Psoas muscle (tissue), 8 donors: ENCODE results near the gene FOXP1. TPM values are rescaled to one million over a fixed set of nuclear protein-coding genes. Genes with fewer than 3 reads are reported as not detected.

ENCODE experiments used
- ATAC-seq, 4 donors: fragments of 200-7000 bp; cut with Tn5 transposase; one replicate each; pipeline ENCODE4 v1.9.1; 2020; ENCODE audit warnings: moderate library complexity in 3 of 4, mild to moderate bottlenecking in 2 of 4
- DNase-seq, 2 donors: peaks; one replicate each; pipeline ENCODE4 v3.0.0-alpha.2; 2020
- H3K27ac ChIP-seq: fragments of 200-600 bp; one replicate; pipeline ENCODE4 v1.8.0; 2022
- H3K27me3 ChIP-seq, 3 donors: fragments of 200-600 bp in 1 of 3; one replicate each; pipeline versions ENCODE4 v1.6.1 to v1.8.0; 2013 to 2022; ENCODE audit warnings: low read length in 2 of 3, mild to moderate bottlenecking in 2 of 3, moderate library complexity in 1 of 3; ENCODE audit not compliant: insufficient read depth in 3 of 3
- H3K36me3 ChIP-seq, 2 donors: fragments of 200-600 bp in 1 of 2; one replicate each; pipeline versions ENCODE4 v1.6.1 to v1.8.0; 2013 to 2022; ENCODE audit warnings: low read depth in 1 of 2, mild to moderate bottlenecking in 1 of 2, moderate library complexity in 1 of 2; ENCODE audit not compliant: insufficient read depth in 1 of 2
- H3K4me1 ChIP-seq: fragments of 200-600 bp; one replicate; pipeline ENCODE4 v1.8.0; 2022
- H3K4me3 ChIP-seq: fragments of 200-600 bp; one replicate; pipeline ENCODE4 v1.8.0; 2022; ENCODE audit warnings: mild to moderate bottlenecking
- H3K9me3 ChIP-seq: fragments of 200-600 bp; one replicate; pipeline ENCODE4 v1.8.0; 2022
- WGBS, 3 donors: extraction: QIAGEN DNeasy Blood & Tissue Kit; methylation state at CpG; one replicate each; pipeline versions ENCODE4 v1.1.6 to v1.1.7; 2013; 5-methylcytosine and 5-hydroxymethylcytosine counted together
- intact Hi-C, 2 donors: fragments of 100-400 bp; cut with DNase I; formaldehyde crosslinking; loops; one replicate each; pipeline versions ENCODE4 v1.11.0 to v1.14.2; 2022
- polyA plus RNA-seq, 3 donors: library from polyadenylated mRNA; stranded (reverse); fragments of 200-250 nt; gene quantifications; one replicate each; pipeline ENCODE4 v1.2.3, GENCODE V29; 2013
- total RNA-seq, 4 donors: library from RNA; stranded (reverse); fragmentation: NEBNext Ultra II Directional in 2 of 4; extraction: Animal tissue kit (Norgen Biotek cat#: 25700) in 2 of 4; gene quantifications; one replicate each; pipeline versions ENCODE4 v1.2.1 to v1.2.4, GENCODE V29; 2021 to 2023
- TF ChIP-seq, protein P1 (sequence below): fragments of 200-600 bp; IDR thresholded peaks from one replicate; pipeline ENCODE4 v1.8.0; 2022; ENCODE audit warnings: antibody characterized with exemption
- donor health status: healthy with polysubstance abuse.
- donor health status: DM: no; HTN: no; CAD: no; lungs with moderate emphysema.
- donor health status: Bipolar disorder and iron deficiency.
- donor health status: healthy.
- donor health status: DM: yes; HTN: yes; CAD: no.
- donor health status: DM: no; HTN: no; CAD: no.
- donor health status: DM: no; HTN: no; CAD: no.
- donor health status: DM: yes; HTN: yes; CAD: no.

The FOXP1 gene
- total and polyA plus RNA-seq, 7 donors = 2.6 to 26.4 (median 15.4) TPM

- DNase-seq = no peak
- Histone ChIP-seq H3K4me3 (no peak overlapping the region), H3K9me3 (no peaks in the 10 kb centered on the region), H3K36me3 (no peaks in the 10 kb centered on the region), H3K27ac (no peak overlapping the region), H3K27me3 (no peaks in the 10 kb centered on the region), H3K4me1 (no peaks in the 10 kb centered on the region)
- TF ChIP-seq, protein P1, sequence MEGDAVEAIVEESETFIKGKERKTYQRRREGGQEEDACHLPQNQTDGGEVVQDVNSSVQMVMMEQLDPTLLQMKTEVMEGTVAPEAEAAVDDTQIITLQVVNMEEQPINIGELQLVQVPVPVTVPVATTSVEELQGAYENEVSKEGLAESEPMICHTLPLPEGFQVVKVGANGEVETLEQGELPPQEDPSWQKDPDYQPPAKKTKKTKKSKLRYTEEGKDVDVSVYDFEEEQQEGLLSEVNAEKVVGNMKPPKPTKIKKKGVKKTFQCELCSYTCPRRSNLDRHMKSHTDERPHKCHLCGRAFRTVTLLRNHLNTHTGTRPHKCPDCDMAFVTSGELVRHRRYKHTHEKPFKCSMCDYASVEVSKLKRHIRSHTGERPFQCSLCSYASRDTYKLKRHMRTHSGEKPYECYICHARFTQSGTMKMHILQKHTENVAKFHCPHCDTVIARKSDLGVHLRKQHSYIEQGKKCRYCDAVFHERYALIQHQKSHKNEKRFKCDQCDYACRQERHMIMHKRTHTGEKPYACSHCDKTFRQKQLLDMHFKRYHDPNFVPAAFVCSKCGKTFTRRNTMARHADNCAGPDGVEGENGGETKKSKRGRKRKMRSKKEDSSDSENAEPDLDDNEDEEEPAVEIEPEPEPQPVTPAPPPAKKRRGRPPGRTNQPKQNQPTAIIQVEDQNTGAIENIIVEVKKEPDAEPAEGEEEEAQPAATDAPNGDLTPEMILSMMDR = no peak
- no peak for ATAC-seq
- intact Hi-C loops = no loop called here
- 62 to 68% (median 64%) methylated on average over 3 of the region's 3 CpGs for WGBS, 3 donors
Observed at GRCh38 chr3:70919661-70920060, 663.9 kb downstream of the FOXP1 start.

- DNase-seq = no peak
- Histone ChIP-seq H3K4me3 (no peak overlapping the region), H3K9me3 (no peaks in the 10 kb centered on the region), H3K36me3 (no peaks in the 10 kb centered on the region), H3K27me3 (no peaks in the 10 kb centered on the region), H3K27ac (no peak overlapping the region), H3K4me1 (no peaks in the 10 kb centered on the region)
- WGBS, 3 donors = 86 to 89% (median 88%) methylated on average over 7 of the region's 7 CpGs
- TF ChIP-seq, protein P1 = no peak
- intact Hi-C loops = no loop called here
- no peak for ATAC-seq
Observed at GRCh38 chr3:70919091-70919490, 664.4 kb downstream of the FOXP1 start.

DNA sequence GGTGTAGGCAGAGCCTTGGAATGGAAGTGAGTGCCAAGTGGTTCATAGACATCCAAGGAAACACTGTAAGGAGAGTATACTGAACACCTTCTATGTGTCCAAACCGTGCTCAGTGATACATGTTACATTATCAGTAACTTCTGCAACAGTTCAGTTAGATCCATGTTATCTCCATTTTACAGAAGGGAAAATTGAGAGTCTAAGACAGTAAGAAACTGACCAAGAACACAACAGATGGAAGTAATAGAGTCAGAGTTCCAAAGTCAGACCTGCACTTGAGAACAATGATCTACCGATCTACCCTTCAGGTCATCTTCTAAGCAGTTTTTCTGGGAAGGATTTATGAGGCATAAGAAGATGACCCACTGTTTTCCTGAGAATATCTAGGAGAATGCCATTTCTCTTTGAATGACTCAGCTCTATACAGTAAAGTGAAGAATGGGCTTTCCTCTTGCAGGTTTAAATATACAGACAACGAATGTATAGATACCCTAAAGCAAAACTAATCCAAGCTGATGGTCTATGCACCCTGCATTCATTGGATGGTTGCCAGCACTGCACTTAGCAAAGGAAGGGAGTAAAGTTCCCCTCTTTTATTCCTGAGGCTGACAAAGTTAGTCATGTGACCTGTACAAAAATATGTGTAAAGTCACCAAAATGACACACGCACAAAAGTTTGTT, 667.0 kb downstream of the FOXP1 start:
- ATAC-seq = no peak
- TF ChIP-seq, protein P1 = no peak
- no peak for DNase-seq
- Histone ChIP-seq H3K27me3 (no peaks in the 10 kb centered on the region), H3K4me1 (no peaks in the 10 kb centered on the region), H3K4me3 (no peak overlapping the region), H3K27ac (no peak overlapping the region), H3K36me3 (no peaks in the 10 kb centered on the region), H3K9me3 (no peaks in the 10 kb centered on the region)
- intact Hi-C loops = no loop called here
- WGBS, 3 donors = 61 to 67% (median 64%) methylated on average over 4 of the region's 4 CpGs

GRCh38 chr3:70914862-70915261, 668.7 kb downstream of the FOXP1 start:
- intact Hi-C loops = no loop called here
- H3K4me1 ChIP-seq = no peaks in the 10 kb centered on the region
- ATAC-seq = no peak
- H3K27me3 ChIP-seq = no peaks in the 10 kb centered on the region
- WGBS, 3 donors = 91 to 97% (median 93%) methylated on average over 1 of the region's 1 CpG
- no peak for DNase-seq
- no peak overlapping the region for H3K27ac ChIP-seq
- H3K9me3 ChIP-seq = no peaks in the 10 kb centered on the region
- no peaks in the 10 kb centered on the region for H3K36me3 ChIP-seq
- no peak overlapping the region for H3K4me3 ChIP-seq
- TF ChIP-seq, protein P1 = no peak

DNA sequence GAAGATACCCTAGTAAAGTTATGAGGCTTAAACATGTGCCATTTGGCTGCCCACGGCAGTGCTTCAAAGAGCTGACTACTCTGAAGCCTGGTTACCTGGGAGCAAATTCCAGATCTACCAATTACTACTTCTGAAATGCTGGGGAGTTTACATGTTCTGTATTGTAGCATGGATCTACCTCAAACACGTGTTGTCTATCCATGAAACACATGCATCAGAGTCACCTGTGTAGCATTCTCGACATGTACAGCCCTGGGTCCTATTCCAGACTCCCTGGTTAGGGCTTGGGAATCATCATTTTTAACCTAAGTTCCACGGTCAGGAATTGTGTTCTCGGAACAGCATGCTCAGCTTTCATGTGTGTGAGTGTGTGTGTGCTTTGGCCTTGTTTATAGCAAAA, 671.8 kb downstream of the FOXP1 start:
- intact Hi-C loops = no loop called here
- Histone ChIP-seq H3K9me3 (no peaks in the 10 kb centered on the region), H3K27ac (no peak overlapping the region), H3K4me1 (no peaks in the 10 kb centered on the region), H3K27me3 (no peaks in the 10 kb centered on the region), H3K4me3 (no peak overlapping the region), H3K36me3 (no peaks in the 10 kb centered on the region)
- 85 to 91% (median 90%) methylated on average over 5 of the region's 5 CpGs for WGBS, 3 donors
- no peak for DNase-seq
- no peak for ATAC-seq
- TF ChIP-seq, protein P1 = no peak
